SU-DHL-6 (cell line): ENCODE measurements around the gene KMT2B.

ENCODE experiments used
- EZH2phosphoT487 ChIP-seq: fragments of 200-600 bp; sonication (generic), shearing (Covaris generic); conservative IDR thresholded peaks from 2 replicates; pipeline ENCODE4 v1.6.1; 2018; ENCODE audit warnings: mild to moderate bottlenecking, antibody characterized with exemption, low read length, moderate library complexity, mixed read lengths
- TF ChIP-seq, protein P1 (sequence below): fragments of 200-600 bp; sonication (generic); IDR thresholded peaks from one replicate; pipeline ENCODE4 v1.5.1; 2017; ENCODE audit warnings: antibody characterized with exemption, mild to moderate bottlenecking, low read length, moderate library complexity; ENCODE audit not compliant: insufficient read depth, poor library complexity, severe bottlenecking

DNA sequence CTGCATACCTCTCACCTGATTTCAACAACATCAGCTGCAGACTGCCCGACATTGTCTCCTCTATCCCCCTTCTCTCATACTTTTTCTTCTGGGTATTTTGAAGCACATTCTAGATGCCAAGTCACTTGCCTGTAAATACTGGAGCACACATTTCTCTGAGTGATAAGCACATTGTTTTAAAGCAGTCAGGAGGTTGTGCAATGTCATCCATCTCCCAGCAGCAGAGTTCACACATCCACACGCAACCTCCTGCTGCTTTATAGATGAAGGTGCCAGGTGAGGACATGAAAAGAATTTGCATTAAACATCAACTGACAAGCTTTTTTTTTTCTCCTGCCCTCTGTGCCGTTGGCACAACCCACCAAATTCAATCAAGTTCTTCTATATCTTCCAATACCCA, 46.0 kb upstream of the KMT2B start:
- no peak for TF ChIP-seq EZH2phosphoT487
- TF ChIP-seq, protein P1, sequence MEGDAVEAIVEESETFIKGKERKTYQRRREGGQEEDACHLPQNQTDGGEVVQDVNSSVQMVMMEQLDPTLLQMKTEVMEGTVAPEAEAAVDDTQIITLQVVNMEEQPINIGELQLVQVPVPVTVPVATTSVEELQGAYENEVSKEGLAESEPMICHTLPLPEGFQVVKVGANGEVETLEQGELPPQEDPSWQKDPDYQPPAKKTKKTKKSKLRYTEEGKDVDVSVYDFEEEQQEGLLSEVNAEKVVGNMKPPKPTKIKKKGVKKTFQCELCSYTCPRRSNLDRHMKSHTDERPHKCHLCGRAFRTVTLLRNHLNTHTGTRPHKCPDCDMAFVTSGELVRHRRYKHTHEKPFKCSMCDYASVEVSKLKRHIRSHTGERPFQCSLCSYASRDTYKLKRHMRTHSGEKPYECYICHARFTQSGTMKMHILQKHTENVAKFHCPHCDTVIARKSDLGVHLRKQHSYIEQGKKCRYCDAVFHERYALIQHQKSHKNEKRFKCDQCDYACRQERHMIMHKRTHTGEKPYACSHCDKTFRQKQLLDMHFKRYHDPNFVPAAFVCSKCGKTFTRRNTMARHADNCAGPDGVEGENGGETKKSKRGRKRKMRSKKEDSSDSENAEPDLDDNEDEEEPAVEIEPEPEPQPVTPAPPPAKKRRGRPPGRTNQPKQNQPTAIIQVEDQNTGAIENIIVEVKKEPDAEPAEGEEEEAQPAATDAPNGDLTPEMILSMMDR: no peak
